Panc1 (cell line): ENCODE data around the gene C12orf56.
"Not testable (repeated sequence)": the region's sequence is repeated elsewhere in the genome, so short reads cannot be mapped to it uniquely, and the experiment has no call there.

Source experiments
- CTCF ChIP-seq: fragments of 450-650 bp; IDR thresholded peaks from 2 replicates; pipeline ENCODE4 v1.5.1; 2017; ENCODE audit warnings: mild to moderate bottlenecking
- POLR2AphosphoS5 ChIP-seq: IDR thresholded peaks from 2 replicates; pipeline ENCODE4 v1.6.1; 2012; ENCODE audit warnings: mild to moderate bottlenecking, low read depth, low read length, moderate library complexity
- REST ChIP-seq, 2 experiments: IDR thresholded peaks; 2 replicates each; pipeline ENCODE4 v1.6.1; 2011 to 2012; ENCODE audit warnings: low read depth in 2 of 2, control low read depth in 1 of 2, low read length in 1 of 2, mild to moderate bottlenecking in 1 of 2, moderate library complexity in 1 of 2; ENCODE audit not compliant: insufficient read depth in 1 of 2
- SIN3A ChIP-seq: IDR thresholded peaks from 2 replicates; pipeline ENCODE4 v1.6.1; 2012; ENCODE audit warnings: low read depth, mild to moderate bottlenecking, low read length, moderate library complexity, borderline replicate concordance; ENCODE audit not compliant: insufficient read depth
- TCF7L2 ChIP-seq: IDR thresholded peaks from 2 replicates; pipeline ENCODE4 v1.6.1; 2011; ENCODE audit warnings: mild to moderate bottlenecking, low read depth, low read length, inconsistent platforms

- not testable (repeated sequence) for TF ChIP-seq CTCF; POLR2AphosphoS5; TCF7L2; REST (IDR thresholded peaks at IDR 0.05; ENCODE audit: insufficient read depth in 1 of 2, low read depth in 2 of 2, low read length in 1 of 2); SIN3A
Observed at GRCh38 chr12:64319540-64320225, 70.9 kb downstream of the C12orf56 start.
